GM12875 (cell line): ENCODE data around the gene TEDC1.
A peak's percentile ranks its signal among the peaks of the same experiment; 100 is the strongest.
"Not testable (repeated sequence)": the region's sequence is repeated elsewhere in the genome, so short reads cannot be mapped to it uniquely, and the experiment has no call there.

Source experiments
- H3K4me3 ChIP-seq: one replicate; pipeline ENCODE4 v1.5.1; 2011; ENCODE audit warnings: low read depth, low read length, control low read depth
- TF ChIP-seq, protein P1 (sequence below): IDR thresholded peaks from 2 replicates; pipeline ENCODE4 v1.5.1; 2011; ENCODE audit warnings: low read depth, mild to moderate bottlenecking, control low read depth, inconsistent platforms, low read length, moderate library complexity, borderline replicate concordance; ENCODE audit not compliant: insufficient read depth

Gene TEDC1

DNA sequence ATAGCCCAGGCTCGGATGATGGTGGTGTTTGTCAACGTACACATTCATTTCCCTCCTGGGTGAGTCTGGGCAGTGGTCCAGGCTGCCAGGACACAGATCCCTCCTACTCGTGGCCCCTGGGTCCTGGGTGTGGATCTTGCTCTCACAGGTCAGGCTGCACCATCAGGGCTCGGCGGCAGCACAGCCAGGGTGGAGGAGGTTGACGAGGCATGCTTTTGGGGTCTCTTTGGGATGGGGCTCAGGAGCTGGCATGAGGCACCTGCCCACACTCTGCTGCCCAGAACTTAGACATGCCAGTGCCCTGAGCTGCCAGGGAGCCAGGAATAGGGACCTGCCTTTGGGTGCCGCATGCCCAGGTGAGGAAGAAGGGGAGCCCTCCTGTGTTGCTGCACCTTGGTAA is 45.0 kb downstream of the TEDC1 start:
- TF ChIP-seq, protein P1, sequence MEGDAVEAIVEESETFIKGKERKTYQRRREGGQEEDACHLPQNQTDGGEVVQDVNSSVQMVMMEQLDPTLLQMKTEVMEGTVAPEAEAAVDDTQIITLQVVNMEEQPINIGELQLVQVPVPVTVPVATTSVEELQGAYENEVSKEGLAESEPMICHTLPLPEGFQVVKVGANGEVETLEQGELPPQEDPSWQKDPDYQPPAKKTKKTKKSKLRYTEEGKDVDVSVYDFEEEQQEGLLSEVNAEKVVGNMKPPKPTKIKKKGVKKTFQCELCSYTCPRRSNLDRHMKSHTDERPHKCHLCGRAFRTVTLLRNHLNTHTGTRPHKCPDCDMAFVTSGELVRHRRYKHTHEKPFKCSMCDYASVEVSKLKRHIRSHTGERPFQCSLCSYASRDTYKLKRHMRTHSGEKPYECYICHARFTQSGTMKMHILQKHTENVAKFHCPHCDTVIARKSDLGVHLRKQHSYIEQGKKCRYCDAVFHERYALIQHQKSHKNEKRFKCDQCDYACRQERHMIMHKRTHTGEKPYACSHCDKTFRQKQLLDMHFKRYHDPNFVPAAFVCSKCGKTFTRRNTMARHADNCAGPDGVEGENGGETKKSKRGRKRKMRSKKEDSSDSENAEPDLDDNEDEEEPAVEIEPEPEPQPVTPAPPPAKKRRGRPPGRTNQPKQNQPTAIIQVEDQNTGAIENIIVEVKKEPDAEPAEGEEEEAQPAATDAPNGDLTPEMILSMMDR = no peak
- H3K4me3 ChIP-seq = no peak overlapping the region

GRCh38 chr14:105536691-105537579 is 45.9 kb downstream of the TEDC1 start:
- H3K4me3 ChIP-seq = no peak overlapping the region
- TF ChIP-seq, protein P1 = no peak

DNA sequence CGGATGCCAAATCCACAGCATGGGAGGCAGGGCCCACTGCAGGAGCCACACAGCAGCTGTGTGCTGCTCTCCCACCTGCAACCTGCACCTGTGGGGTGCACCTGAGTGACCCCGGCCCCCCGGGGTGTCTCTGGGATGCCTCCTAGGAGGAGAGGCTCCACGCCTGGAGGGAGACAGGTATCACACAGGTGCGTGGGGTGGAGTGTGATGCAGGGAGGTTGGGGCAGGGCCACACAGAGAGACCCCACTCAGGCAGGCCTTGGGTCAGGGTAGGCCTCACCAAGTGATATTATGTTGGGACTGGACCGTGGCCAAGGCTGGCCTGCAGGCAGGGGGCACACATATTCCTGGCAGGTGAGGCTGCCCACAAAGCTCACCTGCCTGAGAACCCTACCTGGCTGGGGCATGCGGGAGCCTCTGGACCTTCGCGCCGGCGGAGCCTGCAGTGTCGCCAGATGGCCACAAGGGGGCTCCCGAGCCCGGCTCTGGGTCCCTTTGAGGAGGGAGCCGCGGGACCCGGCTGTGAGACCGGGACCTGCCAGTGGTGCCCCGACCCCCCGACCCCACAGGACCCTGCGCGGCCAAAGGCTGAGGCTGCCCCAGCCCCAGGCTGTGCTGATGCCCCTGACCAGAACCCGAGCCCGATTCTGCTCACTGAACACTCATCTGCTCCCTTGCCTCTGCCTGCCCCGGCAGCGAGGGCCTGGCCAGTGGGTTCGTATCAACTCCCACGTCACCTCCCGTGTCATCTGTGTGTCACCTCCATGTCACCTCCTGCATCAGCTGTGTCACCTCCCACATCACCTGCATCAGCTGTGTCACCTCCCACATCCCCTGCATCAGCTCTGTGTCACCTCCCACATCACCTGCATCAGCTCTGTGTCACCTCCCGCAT is 46.8 kb downstream of the TEDC1 start:
- H3K4me3 ChIP-seq = no peak overlapping the region
- TF ChIP-seq, protein P1 = peak; percentile 98

DNA sequence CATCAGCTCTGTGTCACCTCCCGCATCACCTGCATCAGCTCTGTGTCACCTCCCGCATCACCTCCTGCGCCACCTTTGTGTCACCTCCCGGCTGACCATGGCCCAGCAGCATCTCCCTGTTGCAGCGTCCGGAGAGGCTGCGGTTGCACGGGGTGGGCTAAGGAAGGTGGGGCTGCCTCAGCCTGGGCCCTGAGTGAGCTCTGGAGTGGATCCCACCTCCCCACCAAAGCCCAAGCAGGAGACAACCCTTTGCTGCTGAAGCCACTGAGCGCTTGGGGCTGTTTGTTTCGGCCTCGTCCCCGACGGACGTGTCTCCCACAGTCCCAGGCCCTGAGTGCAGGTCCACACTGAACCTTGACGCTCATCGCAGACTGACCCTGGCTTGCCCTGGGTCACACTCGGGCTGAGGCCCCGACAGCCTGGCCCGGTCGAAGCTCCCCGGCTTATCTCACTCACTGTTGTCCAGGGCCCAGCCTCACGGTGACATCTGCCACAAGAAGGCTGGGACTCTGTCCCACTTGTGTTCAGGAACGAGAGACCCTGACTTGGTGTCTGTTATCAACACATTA is 47.5 kb downstream of the TEDC1 start:
- H3K4me3 ChIP-seq = no peak overlapping the region
- TF ChIP-seq, protein P1 = no peak

- H3K4me3 ChIP-seq = no peak overlapping the region
- TF ChIP-seq, protein P1 = no peak
These were observed 49.8 kb downstream of the TEDC1 start for GRCh38 chr14:105540811-105541210.

GRCh38 chr14:105541218-105541875 is 50.3 kb downstream of the TEDC1 start:
- TF ChIP-seq, protein P1 = no peak
- no peak overlapping the region for H3K4me3 ChIP-seq

GRCh38 chr14:105545676-105546075 is 54.6 kb downstream of the TEDC1 start:
- not testable (repeated sequence) for H3K4me3 ChIP-seq

- H3K4me3 ChIP-seq = not testable (repeated sequence)
These were observed 55.4 kb downstream of the TEDC1 start for GRCh38 chr14:105546410-105546809.

DNA sequence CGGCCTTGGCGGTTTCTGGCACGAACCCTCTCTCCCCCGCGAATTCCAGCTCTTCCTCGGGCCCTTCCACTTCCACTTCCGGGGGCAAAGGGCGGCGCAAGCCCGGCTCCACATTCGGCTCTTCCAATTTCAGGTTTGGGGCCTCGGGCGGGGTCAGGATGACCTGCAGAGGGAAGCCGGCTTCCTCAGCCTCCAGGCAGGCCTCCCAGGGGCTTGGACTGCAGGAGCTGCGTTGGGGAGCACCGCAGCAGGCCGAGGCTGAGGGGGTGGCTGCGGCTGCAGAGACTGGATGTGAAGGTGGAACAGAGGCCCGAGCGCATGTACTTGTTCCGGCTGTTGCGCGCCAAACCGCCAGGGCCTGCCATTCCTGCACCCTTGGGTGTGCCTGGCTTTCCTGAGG is 56.0 kb downstream of the TEDC1 start:
- not testable (repeated sequence) for H3K4me3 ChIP-seq
